Measurements from ENCODE around the gene NDFIP1. TPM values are rescaled to one million over a fixed set of nuclear protein-coding genes. Genes with fewer than 3 reads are reported as not detected.
A peak's percentile ranks its signal among the peaks of the same experiment; 100 is the strongest.

The NDFIP1 gene
- total RNA-seq, 2 experiments from 2014 or later, result 18.7 to 33.1 TPM

GRCh38 chr5:142145106-142145900, 36.7 kb downstream of the NDFIP1 start:
- CTCF ChIA-PET (ENCODE audit: unreplicated experiment), result no interaction called here
- no peak overlapping the region for H3K4me2 ChIP-seq (ENCODE audit: low read length)
- intact Hi-C loops (cut with micrococcal nuclease; ENCODE audit: unreplicated experiment), result loop anchor here (2.0 kb wide), 1 partner anchor 35 kb away; no protein-coding TSS in a partner anchor
- BruUV-seq (replicated peaks), result no TSS peak
- H4K20me1 ChIP-seq (ENCODE audit: insufficient read depth, low read length), result no peaks in the 10 kb centered on the region
- no peaks in the 10 kb centered on the region for H3K79me2 ChIP-seq (ENCODE audit: insufficient read depth, low read depth, low read length)
- no peaks in the 10 kb centered on the region for H3K4me1 ChIP-seq (ENCODE audit: insufficient read depth, low read length, poor library complexity, severe bottlenecking)
- H2AFZ ChIP-seq (ENCODE audit: low read length), result no peak overlapping the region
- no peak overlapping the region for H3K27ac ChIP-seq (ENCODE audit: low read depth, low read length, poor library complexity, severe bottlenecking)
- TF ChIP-seq EZH2phosphoT487 (IDR thresholded peaks at IDR 0.05; ENCODE audit: borderline replicate concordance, low read depth, low read length), result no peak
- TF ChIP-seq, protein P1, sequence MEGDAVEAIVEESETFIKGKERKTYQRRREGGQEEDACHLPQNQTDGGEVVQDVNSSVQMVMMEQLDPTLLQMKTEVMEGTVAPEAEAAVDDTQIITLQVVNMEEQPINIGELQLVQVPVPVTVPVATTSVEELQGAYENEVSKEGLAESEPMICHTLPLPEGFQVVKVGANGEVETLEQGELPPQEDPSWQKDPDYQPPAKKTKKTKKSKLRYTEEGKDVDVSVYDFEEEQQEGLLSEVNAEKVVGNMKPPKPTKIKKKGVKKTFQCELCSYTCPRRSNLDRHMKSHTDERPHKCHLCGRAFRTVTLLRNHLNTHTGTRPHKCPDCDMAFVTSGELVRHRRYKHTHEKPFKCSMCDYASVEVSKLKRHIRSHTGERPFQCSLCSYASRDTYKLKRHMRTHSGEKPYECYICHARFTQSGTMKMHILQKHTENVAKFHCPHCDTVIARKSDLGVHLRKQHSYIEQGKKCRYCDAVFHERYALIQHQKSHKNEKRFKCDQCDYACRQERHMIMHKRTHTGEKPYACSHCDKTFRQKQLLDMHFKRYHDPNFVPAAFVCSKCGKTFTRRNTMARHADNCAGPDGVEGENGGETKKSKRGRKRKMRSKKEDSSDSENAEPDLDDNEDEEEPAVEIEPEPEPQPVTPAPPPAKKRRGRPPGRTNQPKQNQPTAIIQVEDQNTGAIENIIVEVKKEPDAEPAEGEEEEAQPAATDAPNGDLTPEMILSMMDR (conservative IDR thresholded peaks at IDR 0.05; ENCODE audit: low read length), result peak; percentile 92
- DNase-seq (ENCODE audit: low spot score), result peak; percentile 73
- H3K9me3 ChIP-seq (ENCODE audit: low read length), result no peaks in the 10 kb centered on the region
- H3K9me2 ChIP-seq (ENCODE audit: insufficient read depth, low read length), result no peaks in the 10 kb centered on the region
- POLR2A ChIA-PET, result interaction anchor here (1.1 kb wide), 1 partner anchor 133 kb away, joined by 6 read pairs; the partner anchor contains the start of gene GNPDA1
- peaks cover 37% of the 10 kb centered on the region for H3K36me3 ChIP-seq (ENCODE audit: insufficient read depth, low read length)
- no peak overlapping the region for H3K4me3 ChIP-seq (ENCODE audit: low read depth, low read length, poor library complexity, severe bottlenecking)

- ChIA-PET POLR2A (interaction anchor here (0.6 to 0.9 kb wide), 5 partner anchors 39 to 522 kb away, joined by 3 to 4 read pairs (median 4); no protein-coding TSS in a partner anchor), CTCF (ENCODE audit: unreplicated experiment) (no interaction called here)
- no peaks in the 10 kb centered on the region for H3K9me3 ChIP-seq (ENCODE audit: low read length)
- H4K20me1 ChIP-seq (ENCODE audit: insufficient read depth, low read length), result no peaks in the 10 kb centered on the region
- DNase-seq (ENCODE audit: low spot score), result no peak
- H3K4me3 ChIP-seq (ENCODE audit: low read depth, low read length, poor library complexity, severe bottlenecking), result no peak overlapping the region
- H3K79me2 ChIP-seq (ENCODE audit: insufficient read depth, low read depth, low read length), result no peaks in the 10 kb centered on the region
- no peak overlapping the region for H3K27ac ChIP-seq (ENCODE audit: low read depth, low read length, poor library complexity, severe bottlenecking)
- peaks cover 34% of the 10 kb centered on the region for H3K36me3 ChIP-seq (ENCODE audit: insufficient read depth, low read length)
- H2AFZ ChIP-seq (ENCODE audit: low read length), result no peak overlapping the region
- H3K4me2 ChIP-seq (ENCODE audit: low read length), result no peak overlapping the region
- H3K9me2 ChIP-seq (ENCODE audit: insufficient read depth, low read length), result no peaks in the 10 kb centered on the region
- TF ChIP-seq EZH2phosphoT487 (IDR thresholded peaks at IDR 0.05; ENCODE audit: borderline replicate concordance, low read depth, low read length), result no peak
- TF ChIP-seq, protein P1 (conservative IDR thresholded peaks at IDR 0.05; ENCODE audit: low read length), result 0 out of 2 replicates have a peak, but pooled peaks have one; percentile 23
- intact Hi-C loops (cut with micrococcal nuclease; ENCODE audit: unreplicated experiment), result no loop called here
- H3K4me1 ChIP-seq (ENCODE audit: insufficient read depth, low read length, poor library complexity, severe bottlenecking), result peaks cover 9% of the 10 kb centered on the region
- BruUV-seq (replicated peaks), result no TSS peak
Measured at GRCh38 chr5:142149363-142149762, 40.8 kb downstream of the NDFIP1 start.

GRCh38 chr5:142150431-142150830, 41.9 kb downstream of the NDFIP1 start:
- peaks cover 9% of the 10 kb centered on the region for H3K4me1 ChIP-seq (ENCODE audit: insufficient read depth, low read length, poor library complexity, severe bottlenecking)
- no peak for DNase-seq (ENCODE audit: low spot score)
- BruUV-seq (replicated peaks), result no TSS peak
- ChIA-PET POLR2A (no interaction called here), CTCF (ENCODE audit: unreplicated experiment) (no interaction called here)
- no peaks in the 10 kb centered on the region for H3K9me2 ChIP-seq (ENCODE audit: insufficient read depth, low read length)
- intact Hi-C loops (cut with micrococcal nuclease; ENCODE audit: unreplicated experiment), result no loop called here
- H3K9me3 ChIP-seq (ENCODE audit: low read length), result no peaks in the 10 kb centered on the region
- H3K27ac ChIP-seq (ENCODE audit: low read depth, low read length, poor library complexity, severe bottlenecking), result no peak overlapping the region
- H3K36me3 ChIP-seq (ENCODE audit: insufficient read depth, low read length), result peaks cover 29% of the 10 kb centered on the region
- TF ChIP-seq, protein P1 (conservative IDR thresholded peaks at IDR 0.05; ENCODE audit: low read length), result no peak
- no peak for TF ChIP-seq EZH2phosphoT487 (IDR thresholded peaks at IDR 0.05; ENCODE audit: borderline replicate concordance, low read depth, low read length)
- H3K4me3 ChIP-seq (ENCODE audit: low read depth, low read length, poor library complexity, severe bottlenecking), result no peak overlapping the region
- no peak overlapping the region for H2AFZ ChIP-seq (ENCODE audit: low read length)
- H3K79me2 ChIP-seq (ENCODE audit: insufficient read depth, low read depth, low read length), result no peaks in the 10 kb centered on the region
- H4K20me1 ChIP-seq (ENCODE audit: insufficient read depth, low read length), result no peaks in the 10 kb centered on the region
- H3K4me2 ChIP-seq (ENCODE audit: low read length), result no peak overlapping the region
